Fibroblast of the aortic adventitia (primary cell): Measurements from ENCODE around the gene ST7. TPM values are rescaled to one million over a fixed set of nuclear protein-coding genes. Genes with fewer than 3 reads are reported as not detected.

ENCODE experiments used
- DNase-seq: peaks from one replicate; pipeline ENCODE4 v3.0.0-alpha.2; 2010; ENCODE audit warnings: low read depth
- H3K4me3 ChIP-seq: 2 replicates; pipeline ENCODE4 v1.5.1; 2011; ENCODE audit warnings: low read depth, mild to moderate bottlenecking, control low read depth, low read length, moderate library complexity
- total RNA-seq: library from RNA; depleted of rRNA; stranded (reverse); fragments of >200 nt; gene quantifications from 2 replicates; pipeline ENCODE4 v1.2.3, GENCODE V29; 2012; ENCODE audit warnings: low replicate concordance
- TF ChIP-seq, protein P1 (sequence below): IDR thresholded peaks from 2 replicates; pipeline ENCODE4 v1.5.1; 2011; ENCODE audit warnings: mild to moderate bottlenecking, low read length, control low read depth, inconsistent platforms; ENCODE audit not compliant: insufficient read depth

ST7 gene
- total RNA-seq, 1 donor, result 22.7 TPM

GRCh38 chr7:117270371-117270770 lies 317.1 kb downstream of the ST7 start:
- H3K4me3 ChIP-seq, result no peak overlapping the region
- TF ChIP-seq, protein P1, sequence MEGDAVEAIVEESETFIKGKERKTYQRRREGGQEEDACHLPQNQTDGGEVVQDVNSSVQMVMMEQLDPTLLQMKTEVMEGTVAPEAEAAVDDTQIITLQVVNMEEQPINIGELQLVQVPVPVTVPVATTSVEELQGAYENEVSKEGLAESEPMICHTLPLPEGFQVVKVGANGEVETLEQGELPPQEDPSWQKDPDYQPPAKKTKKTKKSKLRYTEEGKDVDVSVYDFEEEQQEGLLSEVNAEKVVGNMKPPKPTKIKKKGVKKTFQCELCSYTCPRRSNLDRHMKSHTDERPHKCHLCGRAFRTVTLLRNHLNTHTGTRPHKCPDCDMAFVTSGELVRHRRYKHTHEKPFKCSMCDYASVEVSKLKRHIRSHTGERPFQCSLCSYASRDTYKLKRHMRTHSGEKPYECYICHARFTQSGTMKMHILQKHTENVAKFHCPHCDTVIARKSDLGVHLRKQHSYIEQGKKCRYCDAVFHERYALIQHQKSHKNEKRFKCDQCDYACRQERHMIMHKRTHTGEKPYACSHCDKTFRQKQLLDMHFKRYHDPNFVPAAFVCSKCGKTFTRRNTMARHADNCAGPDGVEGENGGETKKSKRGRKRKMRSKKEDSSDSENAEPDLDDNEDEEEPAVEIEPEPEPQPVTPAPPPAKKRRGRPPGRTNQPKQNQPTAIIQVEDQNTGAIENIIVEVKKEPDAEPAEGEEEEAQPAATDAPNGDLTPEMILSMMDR, result no peak

GRCh38 chr7:117271566-117271965 lies 318.3 kb downstream of the ST7 start:
- no peak overlapping the region for H3K4me3 ChIP-seq
- DNase-seq, result no peak
- TF ChIP-seq, protein P1, result no peak

More at GRCh38 chr7:117270371-117270770, 317.1 kb downstream of the ST7 start:
- DNase-seq, result peak; percentile 42

DNA sequence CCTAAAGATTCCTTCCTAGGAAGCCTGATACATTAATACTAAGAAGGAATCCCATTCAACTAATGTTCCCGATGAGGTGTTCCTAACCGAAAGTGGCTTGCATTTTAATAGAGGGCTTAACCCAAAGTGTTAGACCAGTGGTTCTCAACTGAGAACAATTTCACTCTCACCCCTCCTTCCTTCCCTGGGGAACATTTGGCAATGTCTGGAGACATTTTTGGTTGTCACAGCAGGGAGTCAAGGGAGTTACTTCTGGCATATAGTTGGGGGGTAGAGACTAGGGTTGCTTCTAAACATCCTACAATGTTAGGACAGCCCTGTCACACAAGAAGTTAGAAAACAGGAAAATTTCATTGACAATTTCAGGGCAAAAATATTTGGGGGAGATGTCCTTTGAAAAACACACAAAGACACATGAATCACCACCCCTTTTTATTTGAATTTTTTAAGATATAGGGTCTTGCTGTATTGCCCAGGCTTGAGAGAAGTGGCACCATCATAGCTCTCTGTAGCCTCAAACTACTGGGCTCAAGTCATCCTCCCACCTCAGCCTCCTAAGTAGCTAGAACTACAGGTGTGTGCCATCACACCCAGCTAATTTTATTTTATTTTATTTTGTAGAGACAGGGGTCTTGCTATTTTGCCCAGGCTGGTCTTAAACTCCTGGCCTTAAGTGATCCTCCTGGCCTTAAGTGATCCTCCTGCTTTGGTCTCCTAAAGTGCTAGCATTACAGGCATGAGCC lies 318.9 kb downstream of the ST7 start:
- TF ChIP-seq, protein P1, result no peak
- no peak overlapping the region for H3K4me3 ChIP-seq
- DNase-seq, result no peak

DNA sequence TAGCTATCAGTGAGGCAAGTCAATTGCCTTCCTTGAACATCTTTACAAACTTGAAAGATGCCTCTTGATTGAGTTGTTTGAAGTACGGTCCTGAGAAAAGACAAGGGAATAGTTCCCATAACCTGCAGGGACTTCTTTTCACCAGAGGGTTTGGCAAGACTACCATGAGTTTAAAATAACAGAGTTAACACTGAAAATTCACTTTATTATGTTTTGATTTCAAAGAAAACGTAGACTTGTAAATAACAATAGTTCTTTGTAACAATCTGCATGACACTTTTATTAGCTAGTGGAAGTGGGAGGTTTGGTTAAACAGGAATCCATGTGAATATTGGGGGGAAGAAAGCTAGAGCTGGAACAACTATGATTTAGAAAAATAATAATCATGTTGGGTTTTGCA lies 320.0 kb downstream of the ST7 start:
- TF ChIP-seq, protein P1, result no peak
- DNase-seq, result no peak
- no peak overlapping the region for H3K4me3 ChIP-seq

DNA sequence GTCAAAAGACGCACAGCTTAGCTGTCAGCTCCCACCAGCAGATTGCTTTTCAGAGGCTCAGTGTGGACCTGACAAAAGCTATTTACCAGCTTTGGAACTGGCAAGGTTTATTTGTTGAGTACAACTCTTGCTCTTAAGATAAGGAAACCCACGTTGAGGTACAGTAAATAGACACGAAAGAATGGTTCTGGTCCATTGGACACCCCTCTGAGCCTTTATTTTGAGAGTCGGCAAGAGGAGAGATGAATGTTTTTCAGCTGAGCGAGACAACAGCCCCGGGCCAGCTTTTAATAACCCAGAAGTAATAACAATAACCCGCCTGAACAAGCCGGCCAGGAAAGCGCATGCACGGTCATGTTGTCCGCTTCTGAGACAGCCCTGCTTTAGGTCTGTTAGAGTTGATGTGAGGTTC lies 320.5 kb downstream of the ST7 start:
- no peak for DNase-seq
- TF ChIP-seq, protein P1, result no peak
- no peak overlapping the region for H3K4me3 ChIP-seq

DNA sequence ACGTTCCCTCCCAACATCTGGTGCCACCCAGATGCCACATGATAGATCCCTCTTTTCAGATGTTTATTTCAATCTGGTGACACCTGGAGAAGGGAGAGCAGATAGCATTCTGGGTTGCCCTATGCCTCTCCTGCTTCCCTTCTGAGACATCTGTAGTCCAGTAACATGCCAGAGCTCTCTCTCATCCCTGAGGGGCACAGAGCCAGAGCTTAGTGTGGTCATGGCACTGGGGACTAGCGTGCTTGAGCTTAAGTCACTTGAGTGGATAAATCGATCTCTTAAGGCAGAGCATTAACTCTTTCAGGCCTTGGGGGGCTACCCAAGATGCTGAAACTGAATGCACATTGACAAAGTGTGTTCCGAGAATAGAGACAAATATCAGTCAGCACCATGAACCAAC lies 321.6 kb downstream of the ST7 start:
- peak; percentile 25 for DNase-seq
- no peak overlapping the region for H3K4me3 ChIP-seq
- TF ChIP-seq, protein P1, result no peak

GRCh38 chr7:117277576-117277975 lies 324.3 kb downstream of the ST7 start:
- TF ChIP-seq, protein P1, result no peak
- no peak overlapping the region for H3K4me3 ChIP-seq
- no peak for DNase-seq
